ENCODE data around the gene PHACTR3.

The PHACTR3 gene

DNA sequence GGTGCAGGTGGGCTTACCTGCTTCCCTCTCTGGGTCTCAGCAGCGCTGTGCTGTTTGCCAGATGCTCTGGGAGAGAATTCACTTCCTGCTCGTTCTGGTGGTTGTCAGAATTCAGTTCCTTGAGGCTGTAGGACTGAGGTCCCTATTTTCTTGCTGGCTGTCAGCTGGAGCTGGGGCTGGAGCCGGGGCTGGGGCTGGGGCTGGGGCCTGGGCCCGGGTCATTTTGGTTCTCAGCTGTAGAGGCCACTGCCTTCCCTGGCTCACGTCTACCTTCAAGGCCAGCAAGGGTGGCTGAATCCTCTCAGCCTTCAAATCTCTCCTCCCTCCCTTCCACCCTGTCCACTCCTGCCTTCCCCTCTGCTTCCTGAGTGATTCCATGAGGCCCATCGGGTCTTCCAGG lies 16.8 kb upstream of the PHACTR3 start:
- TF ChIP-seq, protein P1, sequence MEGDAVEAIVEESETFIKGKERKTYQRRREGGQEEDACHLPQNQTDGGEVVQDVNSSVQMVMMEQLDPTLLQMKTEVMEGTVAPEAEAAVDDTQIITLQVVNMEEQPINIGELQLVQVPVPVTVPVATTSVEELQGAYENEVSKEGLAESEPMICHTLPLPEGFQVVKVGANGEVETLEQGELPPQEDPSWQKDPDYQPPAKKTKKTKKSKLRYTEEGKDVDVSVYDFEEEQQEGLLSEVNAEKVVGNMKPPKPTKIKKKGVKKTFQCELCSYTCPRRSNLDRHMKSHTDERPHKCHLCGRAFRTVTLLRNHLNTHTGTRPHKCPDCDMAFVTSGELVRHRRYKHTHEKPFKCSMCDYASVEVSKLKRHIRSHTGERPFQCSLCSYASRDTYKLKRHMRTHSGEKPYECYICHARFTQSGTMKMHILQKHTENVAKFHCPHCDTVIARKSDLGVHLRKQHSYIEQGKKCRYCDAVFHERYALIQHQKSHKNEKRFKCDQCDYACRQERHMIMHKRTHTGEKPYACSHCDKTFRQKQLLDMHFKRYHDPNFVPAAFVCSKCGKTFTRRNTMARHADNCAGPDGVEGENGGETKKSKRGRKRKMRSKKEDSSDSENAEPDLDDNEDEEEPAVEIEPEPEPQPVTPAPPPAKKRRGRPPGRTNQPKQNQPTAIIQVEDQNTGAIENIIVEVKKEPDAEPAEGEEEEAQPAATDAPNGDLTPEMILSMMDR (IDR thresholded peaks at IDR 0.05; ENCODE audit: extremely low read depth, insufficient read depth, missing control alignments), result no peak
- in situ Hi-C loops (cut with MboI; ENCODE audit: low pct_unique_long_range_greater_than_20kb, low sequenced_read_pairs, unreplicated experiment), result no loop called here
- no peak for DNase-seq (ENCODE audit: low spot score)

DNA sequence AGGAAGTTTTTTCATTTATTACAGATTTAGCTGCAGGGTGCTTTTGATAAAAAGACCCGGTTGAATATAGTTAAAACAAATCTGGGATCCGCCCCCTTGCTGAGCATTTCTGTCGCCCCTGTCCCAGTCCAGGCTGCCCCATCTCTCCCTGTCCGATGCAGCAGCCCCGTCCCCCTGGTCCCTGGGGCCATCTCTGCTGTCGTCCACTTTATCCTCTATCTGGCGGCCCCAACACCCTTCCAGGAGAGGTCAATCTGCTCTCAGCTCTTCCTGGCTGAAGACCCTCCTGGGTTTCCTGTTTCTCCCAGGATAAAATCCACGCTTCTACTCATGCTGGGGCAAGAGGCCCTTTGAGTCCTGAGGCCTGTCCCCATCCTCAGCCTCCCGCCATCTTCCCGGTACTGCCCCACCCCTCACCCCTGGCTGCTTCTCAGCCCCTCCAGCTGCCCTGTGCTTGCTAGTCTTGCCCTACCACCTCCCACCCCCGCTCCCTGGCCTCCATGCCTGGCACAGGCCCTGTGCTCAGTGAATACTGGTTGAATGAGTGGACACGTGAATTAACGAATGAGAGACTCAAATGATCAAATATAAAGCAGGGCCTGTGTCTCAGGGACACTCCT lies 16.0 kb upstream of the PHACTR3 start:
- TF ChIP-seq, protein P1 (IDR thresholded peaks at IDR 0.05; ENCODE audit: extremely low read depth, insufficient read depth, missing control alignments), result no peak
- no peak for DNase-seq (ENCODE audit: low spot score)
- in situ Hi-C loops (cut with MboI; ENCODE audit: low pct_unique_long_range_greater_than_20kb, low sequenced_read_pairs, unreplicated experiment), result no loop called here

DNA sequence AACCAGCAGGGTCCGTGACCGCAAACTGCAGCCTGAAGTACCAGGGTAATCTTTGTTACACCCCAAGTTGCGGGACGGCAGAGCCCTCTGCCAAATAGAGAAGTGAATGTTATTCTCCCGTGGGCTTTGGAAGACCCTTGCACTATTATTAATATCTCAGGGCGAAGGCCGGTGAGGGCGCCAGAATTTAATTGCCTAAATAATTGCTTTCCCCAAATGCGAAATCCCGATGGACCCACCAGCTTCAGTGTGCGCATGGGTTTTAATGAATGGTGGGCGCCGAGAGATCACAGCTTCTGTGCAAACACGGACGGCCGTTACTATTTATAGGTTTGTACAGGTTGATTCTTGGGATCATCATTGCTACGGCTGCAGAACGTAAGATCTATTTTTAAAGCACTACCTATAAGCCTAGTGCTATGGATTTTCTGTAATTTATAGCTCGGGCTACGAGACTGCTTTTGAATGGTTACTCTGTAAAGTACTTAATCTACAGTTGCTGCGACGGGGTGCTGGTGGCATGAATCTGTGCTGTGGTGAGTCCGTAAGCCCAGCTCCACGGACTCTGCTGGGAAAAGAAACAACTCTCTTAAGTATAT lies 15.2 kb upstream of the PHACTR3 start:
- no peak for DNase-seq (ENCODE audit: low spot score)
- in situ Hi-C loops (cut with MboI; ENCODE audit: low pct_unique_long_range_greater_than_20kb, low sequenced_read_pairs, unreplicated experiment), result no loop called here
- TF ChIP-seq, protein P1 (IDR thresholded peaks at IDR 0.05; ENCODE audit: extremely low read depth, insufficient read depth, missing control alignments), result no peak

DNA sequence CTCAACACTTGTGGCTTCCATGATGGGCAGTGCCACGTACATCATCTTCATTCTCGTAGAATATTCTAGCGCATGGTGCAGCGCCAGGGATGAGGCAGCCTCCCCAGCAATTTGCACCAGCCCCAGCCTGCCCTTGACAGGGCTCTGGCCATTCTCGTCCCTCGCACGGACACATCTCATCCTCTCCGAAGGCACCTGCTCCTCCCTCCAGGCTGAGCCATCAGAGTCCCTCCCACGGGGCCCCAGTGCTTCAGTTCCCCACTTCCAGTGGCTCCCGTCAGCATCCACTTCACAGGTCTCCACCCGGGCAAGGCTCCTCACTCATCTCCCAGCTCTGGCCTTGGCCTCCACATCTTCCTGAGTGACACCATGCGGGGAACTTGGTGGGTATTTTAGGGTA lies 13.3 kb upstream of the PHACTR3 start:
- no peak for DNase-seq (ENCODE audit: low spot score)
- in situ Hi-C loops (cut with MboI; ENCODE audit: low pct_unique_long_range_greater_than_20kb, low sequenced_read_pairs, unreplicated experiment), result no loop called here
- TF ChIP-seq, protein P1 (IDR thresholded peaks at IDR 0.05; ENCODE audit: extremely low read depth, insufficient read depth, missing control alignments), result no peak

DNA sequence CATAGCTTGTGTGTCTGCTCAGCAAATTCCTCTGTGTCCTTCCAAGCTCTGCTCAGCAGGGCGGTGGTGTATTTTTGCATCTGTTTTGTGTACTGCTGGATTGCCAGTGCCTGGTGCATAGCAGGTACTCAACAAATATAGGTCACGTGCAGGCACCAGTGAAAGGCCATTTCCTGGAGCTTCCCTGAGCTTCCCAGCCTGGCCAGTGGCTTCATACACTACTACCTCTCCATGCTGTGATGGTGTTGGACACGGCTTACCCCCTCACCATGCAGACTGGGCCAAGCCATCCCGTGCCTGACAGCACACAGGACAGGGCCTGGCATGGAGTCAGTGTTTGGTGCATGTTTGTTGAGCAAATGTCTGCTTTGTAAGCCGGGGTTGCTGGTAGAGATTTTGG lies 7.7 kb upstream of the PHACTR3 start:
- in situ Hi-C loops (cut with MboI; ENCODE audit: low pct_unique_long_range_greater_than_20kb, low sequenced_read_pairs, unreplicated experiment), result no loop called here
- DNase-seq (ENCODE audit: low spot score), result no peak
- TF ChIP-seq, protein P1 (IDR thresholded peaks at IDR 0.05; ENCODE audit: extremely low read depth, insufficient read depth, missing control alignments), result no peak

DNA sequence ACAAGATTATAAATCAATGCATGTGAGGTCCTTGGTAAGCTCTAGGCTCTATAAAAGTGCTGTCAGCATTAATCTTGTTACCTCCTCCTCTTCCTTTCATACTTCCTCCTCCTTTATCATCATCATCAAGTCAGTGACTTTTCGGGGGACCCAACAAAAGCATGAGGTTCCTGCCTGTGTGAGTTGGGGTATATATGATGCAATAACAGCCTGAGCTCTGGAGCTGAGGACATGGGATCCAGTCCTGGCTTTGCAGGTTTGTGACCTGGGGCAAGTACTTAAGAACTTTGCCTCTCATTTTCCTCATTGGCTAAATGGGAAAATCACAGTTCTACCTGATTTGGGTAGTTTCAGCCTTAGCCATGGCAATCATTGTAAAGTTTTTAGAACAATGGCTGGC lies 7.1 kb upstream of the PHACTR3 start:
- TF ChIP-seq, protein P1 (IDR thresholded peaks at IDR 0.05; ENCODE audit: extremely low read depth, insufficient read depth, missing control alignments), result no peak
- in situ Hi-C loops (cut with MboI; ENCODE audit: low pct_unique_long_range_greater_than_20kb, low sequenced_read_pairs, unreplicated experiment), result no loop called here

More for the DNA sequence above, 7.1 kb upstream of the PHACTR3 start:
- DNase-seq (ENCODE audit: low spot score), result no peak

All from GM13977 (cell line).